ENCODE data around the gene SLC38A1.
A peak's percentile ranks its signal among the peaks of the same experiment; 100 is the strongest.

Gene SLC38A1

DNA sequence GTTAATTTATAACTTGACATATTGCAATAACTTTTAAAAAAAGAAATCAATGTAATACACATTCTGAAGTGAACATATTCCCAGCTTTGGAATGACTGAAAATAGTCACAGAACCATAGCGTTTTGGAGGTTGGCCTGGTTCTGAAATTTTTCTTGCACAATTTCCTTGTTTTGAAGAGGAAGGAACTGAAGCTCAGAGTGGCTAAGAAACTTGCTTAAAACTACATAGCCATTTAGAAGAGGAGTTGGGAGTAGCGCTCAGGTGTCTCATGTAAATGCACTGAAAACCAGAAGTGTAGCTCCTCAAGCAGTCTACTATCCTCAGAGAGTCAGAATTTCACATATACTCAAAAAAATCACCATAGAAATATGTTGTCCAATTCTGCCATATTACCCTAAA is 41.2 kb downstream of the SLC38A1 start:
- H3K9ac ChIP-seq (ENCODE audit: low read length): no peak overlapping the region
- H3K27me3 ChIP-seq (replicated peaks; ENCODE audit: control insufficient read depth, insufficient read depth, low read length): no peaks in the 10 kb centered on the region
- H3K4me3 ChIP-seq (ENCODE audit: low read length): no peak overlapping the region
- peaks cover 27% of the 10 kb centered on the region for H3K4me1 ChIP-seq (ENCODE audit: control insufficient read depth, insufficient read depth, low read length)
- no peaks in the 10 kb centered on the region for H3K36me3 ChIP-seq (ENCODE audit: control insufficient read depth, insufficient read depth, low read length, severe bottlenecking)
- no peaks in the 10 kb centered on the region for H3K9me3 ChIP-seq (ENCODE audit: control insufficient read depth, low read length)
- DNase-seq (ENCODE audit: low read depth): no peak

DNA sequence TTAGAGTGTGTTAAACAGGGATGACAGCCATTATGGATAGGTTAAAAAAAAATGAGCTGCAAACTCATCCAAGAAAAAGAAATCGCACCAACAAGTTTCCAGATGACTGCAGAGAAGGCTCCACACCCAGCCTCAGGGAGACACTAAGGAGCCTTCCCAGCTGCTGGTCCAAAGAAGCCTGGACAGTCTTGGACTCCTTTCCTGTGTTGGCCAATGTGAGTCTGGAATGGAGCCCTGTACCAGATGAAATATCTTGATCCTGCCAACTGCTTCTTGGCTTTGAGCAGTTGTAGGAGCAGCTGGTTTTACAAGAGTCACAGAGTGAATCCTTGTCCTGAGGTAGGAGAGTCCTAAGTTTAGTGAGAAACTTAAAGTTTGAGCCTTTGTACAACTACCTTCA is 44.5 kb downstream of the SLC38A1 start:
- H3K36me3 ChIP-seq (ENCODE audit: control insufficient read depth, insufficient read depth, low read length, severe bottlenecking): no peaks in the 10 kb centered on the region
- no peaks in the 10 kb centered on the region for H3K9me3 ChIP-seq (ENCODE audit: control insufficient read depth, low read length)
- no peak overlapping the region for H3K4me3 ChIP-seq (ENCODE audit: low read length)
- H3K27me3 ChIP-seq (replicated peaks; ENCODE audit: control insufficient read depth, insufficient read depth, low read length): no peaks in the 10 kb centered on the region
- H3K4me1 ChIP-seq (ENCODE audit: control insufficient read depth, insufficient read depth, low read length): peaks cover 51% of the 10 kb centered on the region
- peak overlapping the region; percentile 41 for H3K9ac ChIP-seq (ENCODE audit: low read length)
- DNase-seq (ENCODE audit: low read depth): peak; percentile 79

DNA sequence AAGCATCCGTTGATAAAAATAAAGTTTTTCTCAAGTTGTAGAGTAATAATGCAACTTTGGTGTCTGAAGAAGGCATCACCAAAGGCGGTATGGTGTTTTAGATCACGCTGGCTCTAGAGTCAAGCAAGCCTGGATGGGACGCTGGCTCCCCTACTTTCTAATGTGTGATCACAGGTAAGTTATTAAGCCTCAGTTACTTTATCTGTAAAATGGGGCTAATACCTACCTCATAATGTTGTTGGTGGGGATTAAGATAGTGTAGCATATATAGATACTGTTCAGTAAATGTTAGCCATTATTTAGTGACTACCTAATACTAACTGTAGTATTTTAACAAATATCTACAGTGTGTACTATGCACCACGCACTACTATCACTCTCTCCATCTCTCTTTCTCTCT is 45.8 kb downstream of the SLC38A1 start:
- H3K4me3 ChIP-seq (ENCODE audit: low read length): no peak overlapping the region
- no peaks in the 10 kb centered on the region for H3K36me3 ChIP-seq (ENCODE audit: control insufficient read depth, insufficient read depth, low read length, severe bottlenecking)
- peaks cover 51% of the 10 kb centered on the region for H3K4me1 ChIP-seq (ENCODE audit: control insufficient read depth, insufficient read depth, low read length)

DNA sequence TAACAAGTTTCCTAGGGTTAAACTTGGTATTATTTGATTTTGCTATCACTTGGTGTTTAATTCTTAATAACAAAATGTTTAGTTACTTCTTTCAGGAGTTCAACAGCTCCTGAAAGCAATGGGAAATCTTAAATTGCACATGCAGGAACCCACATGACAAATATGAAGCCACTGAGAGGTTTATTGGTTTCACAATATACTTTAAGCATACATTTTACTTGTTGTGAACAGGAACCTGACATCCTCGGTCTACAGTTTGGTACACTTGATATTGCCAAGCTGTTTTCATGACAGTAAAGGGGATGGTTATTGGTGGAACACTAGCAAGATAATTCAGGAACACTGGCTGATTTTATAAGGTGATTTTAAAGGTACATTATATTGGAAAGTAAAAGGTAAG is 46.2 kb downstream of the SLC38A1 start:
- peaks cover 48% of the 10 kb centered on the region for H3K4me1 ChIP-seq (ENCODE audit: control insufficient read depth, insufficient read depth, low read length)
- DNase-seq (ENCODE audit: low read depth): no peak
- H3K4me3 ChIP-seq (ENCODE audit: low read length): no peak overlapping the region
- H3K36me3 ChIP-seq (ENCODE audit: control insufficient read depth, insufficient read depth, low read length, severe bottlenecking): no peaks in the 10 kb centered on the region
- no peaks in the 10 kb centered on the region for H3K27me3 ChIP-seq (replicated peaks; ENCODE audit: control insufficient read depth, insufficient read depth, low read length)
- H3K9me3 ChIP-seq (ENCODE audit: control insufficient read depth, low read length): no peaks in the 10 kb centered on the region
- no peak overlapping the region for H3K9ac ChIP-seq (ENCODE audit: low read length)

More for the DNA sequence above, 45.8 kb downstream of the SLC38A1 start:
- Histone ChIP-seq H3K9ac (ENCODE audit: low read length) (no peak overlapping the region), H3K27me3 (replicated peaks; ENCODE audit: control insufficient read depth, insufficient read depth, low read length) (no peaks in the 10 kb centered on the region), H3K9me3 (ENCODE audit: control insufficient read depth, low read length) (no peaks in the 10 kb centered on the region)
- no peak for DNase-seq (ENCODE audit: low read depth)

DNA sequence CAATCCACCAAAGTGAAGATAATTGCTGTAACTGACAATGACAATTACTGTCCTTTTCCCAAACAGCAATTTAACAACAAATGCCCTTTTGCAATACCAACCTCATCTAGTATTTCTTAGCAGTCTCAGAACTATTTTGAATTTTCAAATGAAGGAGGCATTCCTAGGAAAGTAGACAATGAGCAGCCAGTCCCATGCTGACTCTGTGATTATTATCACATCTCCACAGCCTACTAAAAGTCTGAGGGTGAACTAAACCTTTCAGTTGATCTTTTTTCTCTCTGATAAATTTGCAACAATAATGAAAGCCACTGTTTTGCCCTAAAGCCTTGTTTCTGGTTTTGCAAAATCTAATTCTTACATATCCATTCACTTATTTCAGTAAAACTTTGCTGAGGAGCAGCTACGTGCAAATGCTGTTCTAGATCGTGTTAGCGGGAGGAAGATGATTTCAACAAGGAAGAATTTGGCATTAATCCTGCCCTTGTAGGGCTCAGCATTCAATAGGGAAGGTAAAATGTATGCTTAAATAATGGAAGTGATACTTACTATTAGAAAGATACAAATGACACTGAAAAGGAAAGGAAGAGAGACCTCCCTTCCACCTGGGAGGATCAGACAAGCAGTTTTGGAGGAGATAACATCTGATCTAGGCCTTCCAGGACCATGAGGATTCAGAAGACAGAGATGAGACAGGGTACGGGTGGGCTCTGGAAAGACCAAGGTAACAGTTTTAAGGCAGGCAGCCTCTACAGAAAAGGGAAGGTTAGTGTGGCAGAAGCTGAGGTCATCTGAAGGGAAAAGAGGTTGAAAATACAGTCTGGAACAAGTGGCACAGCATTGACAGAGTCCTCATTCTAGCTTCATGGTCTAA is 47.4 kb downstream of the SLC38A1 start:
- no peaks in the 10 kb centered on the region for H3K9me3 ChIP-seq (ENCODE audit: control insufficient read depth, low read length)
- peak; percentile 23 for DNase-seq (ENCODE audit: low read depth)
- H3K9ac ChIP-seq (ENCODE audit: low read length): no peak overlapping the region
- peaks cover 39% of the 10 kb centered on the region for H3K4me1 ChIP-seq (ENCODE audit: control insufficient read depth, insufficient read depth, low read length)
- H3K4me3 ChIP-seq (ENCODE audit: low read length): peak overlapping the region; percentile 42
- H3K27me3 ChIP-seq (replicated peaks; ENCODE audit: control insufficient read depth, insufficient read depth, low read length): no peaks in the 10 kb centered on the region
- no peaks in the 10 kb centered on the region for H3K36me3 ChIP-seq (ENCODE audit: control insufficient read depth, insufficient read depth, low read length, severe bottlenecking)

DNA sequence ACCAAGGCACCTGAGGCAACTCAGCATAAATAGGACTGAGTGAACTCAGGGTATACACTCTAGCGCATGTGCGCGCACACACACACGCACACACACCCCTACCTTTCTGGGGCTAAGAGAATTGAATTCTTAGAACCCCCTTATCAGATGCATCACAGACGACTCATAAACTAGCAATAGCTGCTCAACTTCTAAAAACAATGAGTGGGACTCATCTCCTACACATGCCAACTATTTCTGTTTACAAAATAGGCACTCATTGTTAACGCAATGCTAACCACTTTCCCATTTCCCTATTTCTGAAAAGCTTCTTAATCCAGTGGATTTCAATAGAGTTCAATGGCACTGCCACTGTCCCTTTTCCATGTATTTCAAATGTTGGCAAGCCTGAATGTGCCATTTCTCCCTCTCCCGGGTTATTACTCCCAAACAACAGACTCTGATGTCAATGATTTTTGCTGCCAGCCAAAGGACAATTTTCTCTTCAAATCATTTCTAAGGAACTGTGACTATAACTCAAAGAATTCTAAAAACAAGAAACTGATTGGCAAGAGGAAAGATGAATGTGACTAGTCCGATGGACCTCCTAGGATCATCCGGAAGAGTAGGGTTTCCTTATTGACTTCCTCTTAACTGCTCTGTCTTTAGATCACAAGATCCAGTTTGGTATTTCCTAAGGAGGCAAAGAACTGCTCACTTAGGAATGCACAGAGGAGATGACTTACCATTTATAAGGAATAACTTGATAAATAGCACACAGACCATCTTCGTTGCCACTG is 48.8 kb downstream of the SLC38A1 start:
- H3K27me3 ChIP-seq (replicated peaks; ENCODE audit: control insufficient read depth, insufficient read depth, low read length): no peaks in the 10 kb centered on the region
- H3K4me3 ChIP-seq (ENCODE audit: low read length): peak overlapping the region; percentile 42
- peaks cover 38% of the 10 kb centered on the region for H3K4me1 ChIP-seq (ENCODE audit: control insufficient read depth, insufficient read depth, low read length)
- peak overlapping the region; percentile 49 for H3K9ac ChIP-seq (ENCODE audit: low read length)
- H3K9me3 ChIP-seq (ENCODE audit: control insufficient read depth, low read length): no peaks in the 10 kb centered on the region
- H3K36me3 ChIP-seq (ENCODE audit: control insufficient read depth, insufficient read depth, low read length, severe bottlenecking): no peaks in the 10 kb centered on the region
- peak; percentile 74 for DNase-seq (ENCODE audit: low read depth)

DNA sequence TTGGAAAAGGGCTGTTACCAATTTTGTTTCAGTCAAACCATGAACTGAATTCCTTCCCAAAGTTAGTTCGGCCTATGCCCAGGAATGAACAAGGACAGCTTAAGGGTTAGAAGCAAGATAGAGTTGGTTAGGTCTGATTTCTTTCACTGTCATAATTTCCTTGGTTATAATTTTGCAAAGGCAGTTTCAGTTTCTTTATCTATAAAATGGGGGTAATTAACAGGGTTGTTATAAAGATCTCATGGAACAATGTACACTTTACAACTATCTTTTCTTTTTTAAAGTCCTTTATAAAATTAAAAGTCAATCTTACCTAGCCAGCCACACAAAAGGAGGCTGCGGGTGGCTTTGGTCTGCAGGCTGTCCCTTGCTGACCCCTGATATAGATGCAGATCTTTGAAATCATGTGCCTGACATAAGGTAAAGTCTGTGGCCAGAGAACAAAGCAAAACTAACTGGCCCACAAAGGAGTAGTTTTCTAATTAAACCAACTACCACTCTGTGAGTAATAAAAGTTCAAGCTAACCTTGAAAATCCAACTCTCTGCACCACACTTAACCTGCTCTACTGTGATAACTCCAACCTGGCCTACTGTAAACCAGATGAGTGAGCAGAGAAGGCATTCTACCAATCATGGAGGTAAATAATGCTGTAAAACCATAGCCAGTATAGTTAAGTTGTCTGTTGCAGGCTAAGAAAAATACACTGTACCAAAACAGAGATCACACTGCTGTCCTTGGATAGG is 49.5 kb downstream of the SLC38A1 start:
- Histone ChIP-seq H3K9me3 (ENCODE audit: control insufficient read depth, low read length) (no peaks in the 10 kb centered on the region), H3K4me3 (ENCODE audit: low read length) (no peak overlapping the region), H3K9ac (ENCODE audit: low read length) (no peak overlapping the region), H3K27me3 (replicated peaks; ENCODE audit: control insufficient read depth, insufficient read depth, low read length) (no peaks in the 10 kb centered on the region), H3K4me1 (ENCODE audit: control insufficient read depth, insufficient read depth, low read length) (peaks cover 31% of the 10 kb centered on the region), H3K36me3 (ENCODE audit: control insufficient read depth, insufficient read depth, low read length, severe bottlenecking) (no peaks in the 10 kb centered on the region)
- DNase-seq (ENCODE audit: low read depth): no peak

DNA sequence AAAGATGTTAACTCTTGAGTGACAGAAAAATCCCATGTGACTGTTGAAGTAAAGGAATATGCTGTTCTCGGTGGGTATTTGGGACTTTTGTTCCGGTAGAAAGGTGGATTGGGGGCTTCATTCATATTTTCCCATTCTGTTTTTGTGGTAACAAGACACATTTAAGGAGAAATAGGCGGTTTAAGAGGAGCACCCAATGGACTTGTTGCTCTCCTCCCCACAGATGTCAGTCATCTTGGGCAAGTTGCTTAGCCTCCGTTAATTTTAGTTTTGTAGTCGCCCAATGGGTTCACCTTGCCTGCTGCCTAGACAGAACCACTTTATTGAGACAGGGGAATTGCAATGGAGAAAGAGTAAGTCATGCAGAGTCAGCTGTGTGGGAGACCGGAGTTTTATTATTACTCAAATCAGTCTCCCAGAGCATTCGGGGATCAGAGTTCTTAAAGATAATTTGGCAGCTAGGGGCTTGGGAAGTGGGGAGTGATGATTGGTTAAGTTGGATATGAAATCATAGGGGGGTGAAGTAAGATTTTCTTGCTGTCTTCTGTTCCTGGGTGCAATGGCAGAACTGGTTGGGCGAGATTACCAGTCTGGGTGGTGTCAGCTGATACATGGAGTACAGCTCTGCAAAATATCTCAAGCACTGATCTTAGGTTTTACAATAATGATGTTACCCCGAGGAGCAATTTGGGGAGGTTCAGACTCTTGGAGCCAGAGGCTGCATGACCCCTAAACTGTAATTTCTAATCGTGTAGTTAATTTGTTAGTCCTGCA is 50.3 kb downstream of the SLC38A1 start:
- Histone ChIP-seq H3K36me3 (ENCODE audit: control insufficient read depth, insufficient read depth, low read length, severe bottlenecking) (no peaks in the 10 kb centered on the region), H3K9ac (ENCODE audit: low read length) (no peak overlapping the region), H3K4me3 (ENCODE audit: low read length) (no peak overlapping the region), H3K9me3 (ENCODE audit: control insufficient read depth, low read length) (no peaks in the 10 kb centered on the region), H3K4me1 (ENCODE audit: control insufficient read depth, insufficient read depth, low read length) (peaks cover 25% of the 10 kb centered on the region), H3K27me3 (replicated peaks; ENCODE audit: control insufficient read depth, insufficient read depth, low read length) (no peaks in the 10 kb centered on the region)
- DNase-seq (ENCODE audit: low read depth): no peak

DNA sequence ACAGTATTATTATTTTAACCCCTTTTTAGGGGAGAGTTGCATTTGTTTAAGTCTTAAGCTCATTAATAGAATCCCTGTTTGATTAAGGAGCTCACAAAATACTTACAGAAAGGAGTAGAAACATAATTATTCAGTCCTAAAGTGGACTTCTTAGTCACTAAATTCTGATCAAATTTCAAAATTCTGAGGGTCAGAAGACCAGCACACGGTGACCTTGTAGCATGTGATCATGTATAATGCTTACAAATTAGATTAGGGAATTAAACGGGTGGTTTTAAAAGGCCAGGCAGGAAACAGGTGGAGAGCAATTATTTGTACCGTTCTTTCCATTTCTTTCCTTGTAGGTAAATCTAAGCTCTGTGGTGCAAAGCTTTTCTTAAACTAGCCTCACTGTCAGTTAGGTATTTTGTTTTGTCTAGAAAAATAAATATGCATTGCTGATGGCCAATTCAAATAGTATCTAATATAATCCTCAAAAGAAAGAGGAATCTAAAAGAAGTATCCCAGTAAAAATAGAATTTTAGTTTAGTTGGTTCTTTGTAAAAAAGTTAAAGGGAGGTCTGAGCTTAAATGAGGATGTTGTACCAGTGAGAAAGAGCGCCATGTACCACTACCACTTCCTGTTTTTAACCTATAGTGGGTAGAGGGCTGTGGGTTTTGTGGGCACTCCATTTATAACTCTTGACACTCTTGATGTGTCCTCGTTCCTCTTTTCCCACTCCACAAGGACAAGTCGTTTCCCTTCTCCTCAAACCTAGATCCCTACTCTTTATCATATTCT is 51.1 kb downstream of the SLC38A1 start:
- Histone ChIP-seq H3K27me3 (replicated peaks; ENCODE audit: control insufficient read depth, insufficient read depth, low read length) (no peaks in the 10 kb centered on the region), H3K36me3 (ENCODE audit: control insufficient read depth, insufficient read depth, low read length, severe bottlenecking) (no peaks in the 10 kb centered on the region), H3K9ac (ENCODE audit: low read length) (no peak overlapping the region), H3K9me3 (ENCODE audit: control insufficient read depth, low read length) (no peaks in the 10 kb centered on the region), H3K4me3 (ENCODE audit: low read length) (no peak overlapping the region), H3K4me1 (ENCODE audit: control insufficient read depth, insufficient read depth, low read length) (peaks cover 25% of the 10 kb centered on the region)
- no peak for DNase-seq (ENCODE audit: low read depth)
